HK-2 (cell line): ENCODE data around the gene ACSS2.
A peak's percentile ranks its signal among the peaks of the same experiment; 100 is the strongest.
"Not testable (repeated sequence)": the region's sequence is repeated elsewhere in the genome, so short reads cannot be mapped to it uniquely, and the experiment has no call there.

ENCODE experiments used
- DNase-seq: peaks from one replicate; pipeline ENCODE4 v3.0.0-alpha.2; 2018; ENCODE audit not compliant: unreplicated experiment

Gene ACSS2

DNA sequence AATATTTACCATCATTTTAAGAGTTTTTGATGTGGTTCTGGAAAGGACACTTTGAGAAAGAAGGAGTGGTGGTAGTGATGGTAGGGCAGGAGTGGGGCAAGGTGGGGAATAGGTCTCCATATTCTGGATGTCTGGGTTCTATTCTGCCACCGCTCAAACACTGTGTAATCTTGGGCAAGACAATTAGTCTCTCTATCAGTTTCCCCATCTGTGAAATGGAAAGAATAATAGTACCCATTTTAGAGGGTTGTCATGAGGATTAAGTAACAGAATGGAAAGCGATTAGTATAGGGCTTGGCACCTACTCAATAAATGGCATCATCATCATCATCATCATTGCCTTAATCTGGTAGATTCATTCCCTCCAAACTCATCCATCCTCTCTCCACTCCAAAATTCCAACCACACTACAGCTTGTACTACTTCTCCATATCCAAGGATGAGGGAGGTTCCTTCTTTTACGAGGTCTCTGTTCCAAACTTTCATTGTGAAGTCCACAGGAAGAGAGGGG is 2.8 kb upstream of the ACSS2 start:
- no peak for DNase-seq

DNA sequence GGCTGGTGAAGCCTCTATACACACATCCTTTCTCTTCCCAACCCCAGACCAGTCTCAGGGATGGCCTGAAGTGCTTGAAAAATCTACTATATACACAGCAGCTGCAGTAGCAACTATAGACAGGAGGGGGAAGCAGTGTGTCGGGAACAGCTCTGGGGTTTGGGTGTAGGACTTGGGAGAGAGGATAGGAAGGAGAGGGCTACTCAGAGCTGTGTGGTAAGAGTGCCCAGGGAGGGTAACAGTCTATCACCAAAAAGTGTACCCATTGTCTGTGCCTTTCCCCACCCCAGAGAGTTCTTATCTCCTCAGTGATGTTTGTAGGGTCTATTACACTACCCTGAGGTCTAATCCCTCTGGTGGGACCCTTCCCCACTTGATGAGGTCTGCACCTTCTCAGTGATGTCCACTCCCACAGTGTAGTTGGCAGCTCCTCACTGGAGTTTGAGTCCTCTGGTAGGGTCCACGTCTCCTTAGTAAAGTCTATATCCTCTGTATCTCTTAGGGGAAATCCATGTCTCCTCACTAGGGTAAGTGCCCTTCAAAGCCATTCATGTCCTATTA is 2.2 kb upstream of the ACSS2 start:
- peak; percentile 76 for DNase-seq

DNA sequence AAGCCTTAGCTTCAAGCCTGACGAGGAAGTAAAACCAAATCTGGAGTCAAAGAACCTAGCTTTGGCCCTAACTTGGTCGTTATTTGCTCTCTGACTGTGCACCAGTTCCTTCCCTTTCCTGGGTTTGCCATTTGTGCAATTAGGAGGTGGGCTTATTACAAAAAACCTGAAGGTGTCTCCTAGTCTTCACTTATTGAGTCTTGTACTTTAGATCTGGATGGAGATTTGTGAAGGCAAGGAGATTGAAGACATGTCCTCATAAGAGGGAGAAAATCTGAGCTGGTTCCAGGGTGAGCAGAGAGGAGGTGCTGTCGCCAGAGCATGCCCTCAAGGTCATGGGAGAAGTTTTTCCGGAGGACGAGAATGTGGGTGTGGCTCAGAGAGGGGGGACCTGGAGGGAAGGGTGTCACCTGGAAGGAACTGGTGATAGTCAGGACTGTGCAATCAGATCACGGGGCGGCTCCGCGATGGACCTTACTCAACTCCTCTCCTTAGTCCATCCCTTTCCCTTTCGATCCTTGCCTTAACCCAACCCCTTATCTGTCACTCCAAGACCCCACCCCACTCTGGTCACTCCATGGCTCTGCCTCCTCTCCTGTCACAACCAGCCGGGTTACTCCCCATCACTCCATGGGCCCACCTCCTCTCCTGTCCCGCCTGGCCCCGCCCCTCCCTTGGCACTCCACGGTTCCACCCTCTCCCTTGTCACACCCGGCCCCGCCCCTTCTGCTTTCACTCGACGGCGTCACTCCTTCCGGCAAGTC is 588 bp upstream of the ACSS2 start:
- no peak for DNase-seq

DNA sequence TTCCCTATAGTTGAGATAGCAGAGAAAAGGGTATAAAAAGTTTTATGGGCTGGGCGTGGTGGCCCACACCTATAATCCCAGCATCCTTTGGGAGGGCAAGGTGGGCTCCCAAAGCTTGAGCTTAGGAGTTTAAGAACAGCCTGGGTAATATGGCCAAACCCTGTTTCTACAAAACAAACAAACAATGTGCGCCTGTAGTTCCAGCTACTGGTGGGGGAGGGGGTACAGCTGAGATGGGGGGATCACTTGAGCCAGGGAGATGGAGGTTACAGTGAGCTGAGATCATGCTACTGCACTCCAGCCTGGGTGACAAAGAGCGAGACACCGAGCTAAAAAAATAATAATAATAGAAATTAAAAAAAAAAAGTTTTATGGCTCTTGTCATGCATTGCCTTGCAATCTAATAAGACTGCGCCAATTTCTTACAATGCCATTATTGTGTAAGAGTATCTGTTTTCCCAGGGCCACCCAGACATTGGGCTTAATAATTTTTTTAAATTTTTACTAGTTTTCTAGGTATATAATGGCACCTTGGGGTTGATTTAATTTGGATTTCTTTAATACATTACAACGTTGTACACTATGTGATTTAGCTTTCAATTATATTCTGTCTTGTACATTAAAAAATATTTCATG is 3.9 kb downstream of the ACSS2 start:
- no peak for DNase-seq

DNA sequence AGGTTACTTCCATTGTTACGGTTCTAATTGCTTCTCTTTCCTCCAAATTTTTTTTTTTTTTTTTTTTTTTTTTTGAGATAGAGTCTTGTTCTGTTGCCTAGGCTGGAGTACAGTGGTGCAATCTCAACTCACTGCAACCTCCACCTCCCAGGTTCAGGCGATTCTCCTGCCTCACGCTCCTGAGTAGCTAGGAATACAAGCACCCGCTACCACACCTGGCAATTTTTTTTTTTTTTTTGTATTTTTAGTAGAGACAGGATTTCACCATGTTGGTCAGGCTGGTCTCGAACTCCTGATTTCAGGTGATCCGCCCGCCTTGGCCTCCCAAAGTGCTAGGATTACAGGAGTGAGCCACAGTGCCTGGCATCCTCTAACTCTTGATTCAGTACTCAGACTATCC is 4.6 kb downstream of the ACSS2 start:
- DNase-seq: not testable (repeated sequence)

DNA sequence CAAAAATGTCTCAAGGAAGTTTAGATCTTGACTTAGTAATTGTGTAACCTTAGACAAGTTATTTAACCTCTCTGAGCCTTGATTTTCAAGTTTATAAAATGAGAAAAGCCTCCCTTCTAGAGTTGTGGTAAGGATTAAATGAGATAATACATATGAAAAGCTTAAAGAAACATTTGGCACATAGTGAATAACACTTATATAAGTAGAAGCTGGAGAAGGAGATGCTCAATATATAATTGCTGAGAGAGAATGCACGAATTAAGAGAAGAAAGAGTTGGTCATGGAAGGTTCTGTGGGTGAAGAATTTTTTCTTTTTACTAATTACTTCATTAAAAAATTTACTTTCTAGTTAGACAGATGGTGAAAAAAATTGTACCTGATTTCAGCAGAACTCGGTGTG is 5.3 kb downstream of the ACSS2 start:
- DNase-seq: no peak

DNA sequence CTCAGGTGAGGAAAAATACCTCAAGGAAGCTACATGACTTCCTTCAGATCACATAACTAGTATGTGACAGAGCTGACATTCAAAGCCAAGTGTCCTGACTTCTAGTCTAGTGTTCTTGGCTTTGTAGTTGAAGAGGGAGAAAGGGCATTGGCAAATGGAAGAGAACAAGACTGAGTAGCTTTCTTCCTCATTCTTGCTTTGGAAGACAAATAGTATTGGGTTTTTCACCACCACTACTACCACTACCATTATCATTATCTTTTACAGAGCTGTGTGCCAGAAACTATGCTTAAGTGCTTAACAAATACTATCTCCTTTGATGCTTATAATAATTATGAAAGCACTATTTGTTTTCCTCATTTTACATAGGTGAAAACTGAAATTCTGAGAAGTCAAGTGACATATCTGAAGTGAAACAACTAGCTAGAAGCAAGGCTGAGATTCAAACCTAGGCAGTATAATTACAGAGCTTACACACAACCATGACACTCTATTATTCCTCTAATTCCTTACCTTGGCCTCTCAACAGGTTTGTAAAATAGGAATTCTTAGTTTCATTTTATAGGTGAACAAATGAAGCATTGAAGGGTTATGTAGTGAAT is 6.8 kb downstream of the ACSS2 start:
- no peak for DNase-seq

DNA sequence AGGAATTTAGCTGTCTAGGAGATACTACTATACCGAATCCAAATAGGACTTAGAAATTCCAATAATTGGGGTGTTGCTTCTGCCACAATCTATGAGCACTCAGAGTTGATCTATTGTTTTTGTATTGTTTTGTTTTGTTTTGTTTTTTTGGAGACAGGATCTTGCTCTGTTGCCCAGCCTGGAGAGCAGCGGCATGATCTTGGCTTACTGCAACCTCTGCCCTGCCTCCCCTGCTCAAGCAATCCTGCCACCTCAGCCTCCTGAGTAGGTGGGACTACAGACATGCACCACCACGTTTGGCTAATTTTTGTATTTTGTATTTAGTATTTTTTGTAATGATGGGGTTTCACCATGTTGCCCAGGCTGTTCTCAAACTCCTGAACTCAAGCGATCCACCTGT is 7.4 kb downstream of the ACSS2 start:
- DNase-seq: no peak

DNA sequence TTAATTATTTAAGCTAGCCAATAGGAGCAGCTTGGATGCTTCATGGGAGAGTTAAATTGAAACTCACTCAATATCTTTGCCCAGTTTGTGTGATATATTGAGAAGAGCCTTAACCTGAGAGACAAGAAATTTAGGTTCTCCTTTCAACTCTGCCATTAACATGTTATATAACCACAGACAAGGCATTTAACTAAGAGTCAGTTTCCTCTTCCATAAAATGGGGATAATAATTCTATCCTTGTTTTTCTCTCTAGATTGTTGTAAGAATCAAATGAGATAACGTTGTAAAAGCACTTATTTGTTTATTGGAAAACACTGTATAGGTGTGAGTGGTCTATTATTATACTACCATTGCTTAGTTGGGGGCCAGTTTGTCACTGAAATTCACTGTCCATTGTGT is 7.8 kb downstream of the ACSS2 start:
- no peak for DNase-seq

DNA sequence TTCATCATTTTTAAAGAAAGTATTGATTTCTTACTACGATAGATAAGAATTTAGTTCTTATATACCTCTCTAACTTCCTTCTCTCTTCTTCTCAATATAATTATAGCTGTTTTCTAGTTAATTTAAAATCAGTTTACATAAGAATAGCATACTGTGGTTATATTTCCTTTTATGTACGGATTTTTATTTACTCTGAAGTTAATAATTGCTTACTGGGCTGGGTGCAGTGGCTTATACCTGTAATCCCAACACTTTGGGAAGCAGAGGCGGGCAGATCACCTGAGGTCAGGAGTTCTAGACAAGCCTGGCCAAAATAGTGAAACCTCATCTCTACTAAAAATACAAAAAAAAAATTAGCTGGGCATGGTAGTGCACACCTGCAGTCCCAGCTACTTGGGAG is 9.7 kb downstream of the ACSS2 start:
- DNase-seq: no peak

DNA sequence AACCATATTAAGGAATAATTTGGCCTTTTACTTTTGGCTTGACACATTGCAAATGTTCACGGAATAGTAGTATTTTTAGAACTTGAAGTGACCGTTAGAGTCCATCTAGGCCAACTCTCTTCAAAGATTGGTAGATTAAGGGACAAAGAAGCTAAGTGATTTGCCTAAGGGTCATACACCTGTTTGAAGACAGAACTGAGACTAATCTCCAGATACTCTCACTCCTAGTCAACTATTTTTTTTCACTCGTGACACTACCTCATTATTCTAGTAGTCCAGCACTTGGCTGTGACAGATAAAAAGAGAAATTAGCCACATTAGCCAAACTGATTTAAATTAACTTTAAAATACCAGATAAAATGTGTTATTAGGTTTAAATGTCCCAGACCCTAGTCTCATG is 10.6 kb downstream of the ACSS2 start:
- DNase-seq: no peak

DNA sequence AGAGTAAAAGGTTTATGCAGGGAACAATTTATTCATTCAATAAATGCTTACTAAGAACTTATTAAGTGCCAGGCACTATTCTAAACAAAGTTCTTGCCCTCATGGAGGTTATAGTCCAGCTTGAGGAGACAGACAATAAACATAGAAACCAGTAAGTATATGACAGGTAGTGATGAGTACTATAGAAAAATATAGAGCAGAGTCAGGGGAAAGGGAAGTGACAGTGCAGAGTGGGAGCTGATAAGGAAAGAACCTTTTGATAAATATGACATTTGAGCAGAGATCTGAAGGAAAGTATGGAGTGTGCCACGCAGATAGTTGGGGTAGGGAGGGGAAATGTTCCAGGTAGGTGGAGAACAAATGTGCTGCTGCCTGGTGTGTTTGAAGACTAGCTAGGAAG is 12.1 kb downstream of the ACSS2 start:
- no peak for DNase-seq

DNA sequence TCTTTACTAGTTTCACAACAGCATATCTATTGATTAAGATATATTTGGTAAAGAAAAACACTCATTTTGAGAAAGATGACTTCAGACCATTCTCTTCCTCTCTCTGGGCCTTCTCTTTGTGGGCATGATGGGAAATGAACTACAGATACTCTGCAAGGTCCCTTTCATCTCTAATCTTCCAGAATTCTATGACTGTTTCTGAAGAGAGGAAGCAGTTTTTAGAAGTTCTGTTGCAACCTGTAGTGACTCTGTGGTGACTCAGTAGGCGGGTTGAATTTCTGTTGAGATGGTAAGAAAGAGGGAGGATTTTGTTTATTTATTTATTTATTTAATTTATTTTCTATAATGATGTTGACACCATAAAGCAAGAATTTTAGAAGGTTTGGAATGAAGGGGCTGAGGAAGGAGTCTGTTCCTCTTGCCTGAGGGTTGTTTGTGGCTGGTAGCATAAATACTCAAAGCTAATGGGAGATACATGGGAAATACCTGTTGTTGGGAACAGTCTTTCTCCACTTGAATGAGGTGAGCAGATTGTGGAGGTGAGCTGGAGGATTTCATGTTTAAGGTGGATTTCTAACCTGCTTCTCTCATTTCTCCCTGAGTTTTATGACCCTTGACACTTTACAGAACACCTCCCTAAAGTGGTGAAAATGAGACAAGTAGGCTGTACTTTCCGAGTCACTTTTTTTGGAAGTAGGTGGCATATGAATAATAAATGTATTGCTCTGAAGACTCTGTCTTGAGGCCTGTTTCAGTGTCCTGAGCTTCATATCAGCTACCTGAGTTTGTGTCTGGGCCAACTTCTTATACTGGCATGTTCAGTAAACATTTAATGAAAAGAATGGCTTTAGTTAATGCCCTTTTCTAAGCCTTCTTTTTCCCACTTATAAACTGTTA is 15.0 kb downstream of the ACSS2 start:
- DNase-seq: no peak

DNA sequence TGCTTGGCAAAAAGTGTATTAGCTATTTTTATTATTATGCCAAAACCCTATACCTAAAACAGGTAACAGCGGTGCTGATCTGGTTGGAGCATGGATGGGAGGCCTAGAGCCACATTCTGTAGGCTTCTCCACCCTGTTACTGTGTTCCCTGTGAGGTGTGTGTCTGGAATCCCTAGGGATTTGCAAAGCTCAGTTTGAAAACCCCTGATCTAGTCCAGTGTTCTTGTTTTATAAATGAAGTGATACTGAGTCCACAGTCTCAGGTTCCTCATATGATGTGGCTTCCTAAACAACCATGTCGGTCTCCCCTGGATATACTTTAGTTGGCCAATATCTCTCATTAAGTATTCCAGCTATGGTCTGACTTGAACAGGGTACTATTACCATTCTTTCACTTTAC is 16.3 kb downstream of the ACSS2 start:
- DNase-seq: no peak

DNA sequence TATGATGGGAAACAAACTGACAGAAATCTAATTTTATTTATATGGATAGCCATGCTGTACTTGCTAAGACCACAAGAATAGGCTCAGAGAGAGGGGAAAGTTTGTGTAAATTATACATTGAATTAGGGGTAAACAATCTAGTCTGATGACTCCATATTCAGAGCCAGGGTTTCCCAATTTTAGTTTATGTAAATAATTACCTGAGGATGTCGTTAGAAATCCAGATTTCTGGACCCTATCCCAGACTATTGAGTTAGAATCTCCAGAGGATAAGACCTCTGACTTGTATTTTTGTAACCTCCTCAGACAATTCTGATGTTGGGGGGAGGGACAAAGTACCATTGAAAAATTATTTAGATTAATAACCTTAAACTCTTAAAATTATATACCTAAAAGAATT is 18.3 kb downstream of the ACSS2 start:
- no peak for DNase-seq

DNA sequence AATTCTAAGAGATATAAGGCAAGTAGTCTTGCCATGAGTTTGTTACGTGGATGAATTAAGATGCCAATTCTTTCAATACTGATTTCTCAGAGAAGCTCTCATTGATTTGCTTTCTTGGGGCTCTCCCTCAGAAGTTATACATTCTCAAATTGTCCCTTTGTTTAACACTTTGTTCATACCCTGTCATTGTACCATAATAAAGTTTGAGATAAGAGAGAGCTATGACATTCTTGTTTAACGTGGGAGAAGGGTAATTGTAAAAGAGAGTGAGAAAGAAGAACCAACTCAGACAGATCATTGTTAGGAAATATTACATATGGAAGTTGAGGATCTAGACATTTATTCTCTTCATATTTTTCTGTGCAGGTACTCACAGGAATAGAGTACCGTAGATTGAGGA is 19.1 kb downstream of the ACSS2 start:
- no peak for DNase-seq

DNA sequence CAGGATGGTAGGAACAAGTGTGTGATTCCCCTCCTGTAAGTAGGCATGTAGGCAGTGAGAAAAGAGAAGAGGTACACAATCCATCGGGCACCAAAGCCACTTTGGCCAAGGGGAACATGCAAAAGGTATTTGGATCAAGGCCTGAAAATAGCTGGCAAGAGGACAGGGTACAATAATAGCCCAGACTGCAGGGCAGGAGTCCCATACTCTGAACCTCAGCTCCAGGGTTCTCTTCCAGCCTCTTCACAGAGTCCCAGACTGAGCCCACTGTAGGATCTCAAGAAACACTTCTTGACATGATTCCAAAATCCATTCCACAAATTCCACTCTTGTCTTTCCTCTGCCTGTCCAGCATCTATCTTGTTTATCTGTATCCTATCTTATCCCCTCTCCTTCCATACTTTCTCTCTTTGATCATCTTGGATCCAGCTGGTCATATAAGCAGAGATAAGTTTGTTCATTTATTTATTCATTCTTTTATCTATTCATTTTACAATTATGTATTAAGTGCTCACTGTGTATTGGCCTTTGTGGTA is 19.7 kb downstream of the ACSS2 start:
- no peak for DNase-seq

DNA sequence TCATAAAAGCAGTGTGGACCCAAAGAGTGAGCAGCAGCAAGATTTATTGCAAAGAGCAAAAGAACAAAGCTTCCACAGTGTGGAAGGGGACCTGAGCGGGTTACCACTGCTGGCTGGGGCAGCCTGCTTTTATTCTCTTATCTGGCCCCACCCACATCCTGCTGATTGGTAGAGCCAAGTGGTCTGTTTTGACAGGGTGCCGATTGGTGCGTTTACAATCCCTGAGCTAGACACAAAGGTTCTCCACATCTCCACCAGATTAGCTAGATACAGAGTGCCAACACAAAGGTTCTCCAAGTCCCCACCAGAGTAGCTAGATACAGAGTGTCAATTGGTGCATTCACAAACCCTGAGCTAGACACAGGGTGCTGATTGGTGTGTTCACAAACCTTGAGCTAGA is 21.7 kb downstream of the ACSS2 start:
- DNase-seq: not testable (repeated sequence)

DNA sequence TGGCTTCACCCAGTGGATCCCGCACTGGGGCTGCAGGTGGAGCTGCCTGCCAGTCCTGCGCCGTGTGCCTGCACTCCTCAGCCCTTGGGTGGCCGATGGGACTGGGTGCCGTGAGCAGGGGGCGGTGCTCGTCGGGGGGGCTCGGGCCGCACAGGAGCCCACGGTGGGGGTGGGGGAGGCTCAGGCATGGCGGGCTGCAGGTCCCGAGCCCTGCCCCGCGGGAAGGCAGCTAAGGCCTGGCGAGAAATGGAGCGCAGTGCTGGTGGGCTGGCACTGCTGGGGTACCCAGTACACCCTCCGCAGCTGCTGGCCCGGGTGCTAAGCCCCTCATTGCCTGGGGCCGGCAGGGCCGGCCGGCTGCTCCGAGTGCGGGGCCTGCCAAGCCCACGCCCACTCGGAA is 22.3 kb downstream of the ACSS2 start:
- not testable (repeated sequence) for DNase-seq

DNA sequence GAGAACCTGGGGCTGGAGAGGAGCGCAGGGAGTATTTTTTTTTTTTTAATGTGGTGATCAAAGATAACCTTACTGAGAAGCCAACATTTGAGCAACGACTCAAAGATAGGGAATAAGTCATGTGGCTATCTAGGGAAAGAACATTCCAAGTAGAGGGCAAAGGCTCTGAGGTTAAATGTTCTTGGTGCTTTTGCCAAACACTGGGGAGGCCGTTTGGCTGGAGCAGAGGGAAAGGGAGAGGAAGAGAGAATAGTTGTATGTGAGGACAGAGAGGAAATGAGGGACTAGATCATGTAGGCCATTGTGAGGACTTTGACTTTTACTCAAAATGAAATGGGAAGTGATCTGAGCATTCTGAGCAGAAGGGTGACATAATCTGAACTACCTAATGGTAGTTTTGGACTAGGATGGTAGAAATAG is 27.8 kb downstream of the ACSS2 start:
- DNase-seq: no peak
